GM12892 (cell line): Measurements from ENCODE around the gene AFAP1L1.

ENCODE experiments used
- POLR2A ChIP-seq: IDR thresholded peaks from 2 replicates; pipeline ENCODE4 v1.6.1; 2011; ENCODE audit warnings: low read depth, low read length, control low read depth
- POLR2AphosphoS5 ChIP-seq: IDR thresholded peaks from 2 replicates; pipeline ENCODE4 v1.6.1; 2011; ENCODE audit warnings: low read depth, low read length, control low read depth

DNA sequence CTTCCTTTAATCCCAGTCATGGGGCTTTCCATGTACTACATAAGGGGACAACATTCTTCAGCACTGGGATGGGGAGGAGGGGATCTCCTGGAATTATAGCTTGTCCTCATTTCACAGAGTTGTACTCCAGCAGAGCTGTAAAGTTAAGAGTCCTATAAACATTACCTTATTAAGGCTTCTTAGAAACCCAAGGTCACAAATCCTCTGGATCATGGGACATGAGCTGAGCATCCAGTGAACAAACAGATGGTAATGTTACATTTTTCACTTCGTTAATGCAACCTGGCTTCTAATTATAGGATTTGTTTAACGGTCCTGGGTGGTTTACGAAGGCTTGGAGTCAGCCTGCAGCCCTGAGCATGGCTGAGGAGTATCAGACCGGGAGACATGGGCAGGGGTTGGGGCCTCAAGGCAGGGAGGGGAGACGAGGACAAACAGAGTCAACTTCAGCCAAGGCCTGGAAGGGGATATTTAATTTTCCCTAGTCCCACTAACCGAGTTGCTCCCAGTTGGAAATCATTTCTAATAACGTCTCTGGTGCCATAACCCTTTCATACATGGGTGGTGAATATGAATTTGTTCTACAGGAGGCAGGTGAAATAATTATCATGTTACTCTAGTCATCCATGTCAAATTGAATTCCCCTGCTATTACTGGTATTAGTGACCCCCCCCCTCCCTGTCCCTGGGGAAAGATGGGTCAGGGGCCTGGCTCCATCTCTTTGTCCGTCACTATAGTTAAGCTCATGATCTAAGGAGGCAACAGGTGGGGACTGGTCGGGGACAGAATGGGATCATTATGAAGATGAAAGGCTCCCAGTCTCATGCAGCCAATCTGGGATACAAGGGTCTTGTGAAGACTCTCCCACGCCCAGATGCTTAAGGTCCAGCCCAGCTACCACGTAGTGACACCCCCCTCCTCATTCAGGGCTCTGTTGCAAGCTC, 118.2 kb downstream of the AFAP1L1 start:
- TF ChIP-seq POLR2AphosphoS5 (no peak), POLR2A (no peak)
